H9 (cell line): Measurements from ENCODE around the gene DMKN. TPM values are rescaled to one million over a fixed set of nuclear protein-coding genes. Genes with fewer than 3 reads are reported as not detected.

ENCODE experiments used
- DNase-seq: peaks from one replicate; pipeline ENCODE4 v3.0.0-alpha.2; 2017
- H2AFZ ChIP-seq: one replicate; pipeline ENCODE4 v1.6.1; 2013; ENCODE audit warnings: mild to moderate bottlenecking, low read length, control low read depth, moderate library complexity
- H2AK5ac ChIP-seq: 2 replicates; pipeline ENCODE4 v1.6.1; 2013; ENCODE audit warnings: low read length, control low read depth, mixed read lengths; ENCODE audit not compliant: insufficient read length
- H2BK120ac ChIP-seq: one replicate; pipeline ENCODE4 v1.6.1; 2013; ENCODE audit warnings: low read depth, mild to moderate bottlenecking, low read length, control low read depth, inconsistent platforms; ENCODE audit not compliant: poor library complexity, severe bottlenecking
- H2BK12ac ChIP-seq: 2 replicates; pipeline ENCODE4 v1.6.1; 2013; ENCODE audit warnings: low read length, control low read depth, mixed read lengths, low read depth; ENCODE audit not compliant: insufficient read length
- H2BK15ac ChIP-seq: 2 replicates; pipeline ENCODE4 v1.6.1; 2013; ENCODE audit warnings: low read depth, low read length, control low read depth
- H2BK20ac ChIP-seq: one replicate; pipeline ENCODE4 v1.6.1; 2013; ENCODE audit warnings: low read depth, mild to moderate bottlenecking, low read length, control low read depth, inconsistent platforms; ENCODE audit not compliant: poor library complexity, severe bottlenecking
- H2BK5ac ChIP-seq: 2 replicates; pipeline ENCODE4 v1.6.1; 2013; ENCODE audit warnings: low read length, control low read depth, mixed read lengths; ENCODE audit not compliant: insufficient read length
- H3K14ac ChIP-seq: 2 replicates; pipeline ENCODE4 v1.6.1; 2013; ENCODE audit warnings: low read length, control low read depth; ENCODE audit not compliant: insufficient read depth
- H3K18ac ChIP-seq: 2 replicates; pipeline ENCODE4 v1.6.1; 2013; ENCODE audit warnings: low read depth, mild to moderate bottlenecking, mixed read lengths, low read length, control low read depth; ENCODE audit not compliant: insufficient read length
- H3K23ac ChIP-seq: 2 replicates; pipeline ENCODE4 v1.6.1; 2013; ENCODE audit warnings: low read length, control low read depth, mixed read lengths, low read depth; ENCODE audit not compliant: insufficient read length
- H3K23me2 ChIP-seq: 2 replicates; pipeline ENCODE4 v1.6.1; 2013; ENCODE audit warnings: low read depth, mild to moderate bottlenecking, mixed read lengths, low read length, control low read depth; ENCODE audit not compliant: insufficient read length, poor library complexity, severe bottlenecking
- H3K27ac ChIP-seq: 2 replicates; pipeline ENCODE4 v1.5.1; 2013; ENCODE audit warnings: low read length, control low read depth, mixed read lengths, low read depth; ENCODE audit not compliant: insufficient read length
- H3K27me3 ChIP-seq: 2 replicates; pipeline ENCODE4 v1.6.1; 2013; ENCODE audit warnings: low read length, control low read depth, inconsistent platforms; ENCODE audit not compliant: insufficient read depth
- H3K4ac ChIP-seq: 2 replicates; pipeline ENCODE4 v1.6.1; 2013; ENCODE audit warnings: low read depth, mild to moderate bottlenecking, control low read depth, inconsistent platforms, low read length, moderate library complexity
- H3K4me1 ChIP-seq: 2 replicates; pipeline ENCODE4 v1.6.1; 2013; ENCODE audit warnings: low read length, control low read depth, inconsistent platforms; ENCODE audit not compliant: insufficient read depth
- H3K4me2 ChIP-seq: 2 replicates; pipeline ENCODE4 v1.6.1; 2013; ENCODE audit warnings: low read length, control low read depth, mixed read lengths; ENCODE audit not compliant: insufficient read length, insufficient read depth
- H3K56ac ChIP-seq: 2 replicates; pipeline ENCODE4 v1.6.1; 2013; ENCODE audit warnings: low read depth, mild to moderate bottlenecking, mixed read lengths, low read length, control low read depth; ENCODE audit not compliant: insufficient read length
- H3K79me1 ChIP-seq: 2 replicates; pipeline ENCODE4 v1.6.1; 2013; ENCODE audit warnings: low read depth, mild to moderate bottlenecking, moderate library complexity, low read length, control low read depth, inconsistent platforms; ENCODE audit not compliant: insufficient read depth, poor library complexity, severe bottlenecking
- H3K79me2 ChIP-seq: 2 replicates; pipeline ENCODE4 v1.6.1; 2013; ENCODE audit warnings: low read length, control low read depth, inconsistent platforms; ENCODE audit not compliant: insufficient read depth
- H3K9ac ChIP-seq: 2 replicates; pipeline ENCODE4 v1.6.1; 2013; ENCODE audit warnings: low read length, control low read depth, mixed read lengths; ENCODE audit not compliant: insufficient read length; ENCODE audit errors: extremely low read depth
- H3K9me3 ChIP-seq: one replicate; pipeline ENCODE4 v1.6.1; 2013; ENCODE audit warnings: low read depth, low read length, inconsistent platforms; ENCODE audit not compliant: control insufficient read depth
- H3T11ph ChIP-seq: one replicate; pipeline ENCODE4 v1.6.1; 2013; ENCODE audit warnings: mild to moderate bottlenecking, low read length, control low read depth, inconsistent platforms
- H4K20me1 ChIP-seq: one replicate; pipeline ENCODE4 v1.6.1; 2013; ENCODE audit not compliant: control insufficient read depth, insufficient read length, insufficient read depth
- H4K5ac ChIP-seq: 2 replicates; pipeline ENCODE4 v1.6.1; 2013; ENCODE audit warnings: low read depth, mild to moderate bottlenecking, mixed read lengths, low read length, control low read depth; ENCODE audit not compliant: insufficient read length
- H4K8ac ChIP-seq: replicated peaks from 2 replicates; pipeline ENCODE4 v1.6.1; 2013; ENCODE audit warnings: low read length, control low read depth, mixed read lengths, low read depth; ENCODE audit not compliant: insufficient read length
- H4K91ac ChIP-seq: 2 replicates; pipeline ENCODE4 v1.6.1; 2013; ENCODE audit warnings: low read depth, mild to moderate bottlenecking, moderate library complexity, mixed read lengths, low read length, control low read depth; ENCODE audit not compliant: insufficient read length
- H3K27ac Mint-ChIP-seq, 3 experiments: 2 replicates in 2 of 3; 3 replicates in 1 of 3; pipeline ENCODE4 v1.8.0; 2020 to 2021; ENCODE audit warnings: mixed read lengths in 3 of 3, mild to moderate bottlenecking in 1 of 3, moderate library complexity in 1 of 3
- H3K27me3 Mint-ChIP-seq: 2 replicates; pipeline ENCODE4 v1.8.0; 2021; ENCODE audit warnings: low read depth, mild to moderate bottlenecking, moderate library complexity, mixed read lengths
- H3K36me3 Mint-ChIP-seq, 3 experiments: 2 replicates in 2 of 3; 3 replicates in 1 of 3; pipeline ENCODE4 v1.8.0; 2020 to 2021; ENCODE audit warnings: low read depth in 3 of 3, mixed read lengths in 3 of 3; ENCODE audit not compliant: insufficient read depth in 1 of 3
- H3K4me1 Mint-ChIP-seq, 2 experiments: 2 replicates each; pipeline ENCODE4 v1.8.0; 2020; ENCODE audit warnings: mixed read lengths in 2 of 2
- H3K4me3 Mint-ChIP-seq, 2 experiments: 2 replicates in 1 of 2; 3 replicates in 1 of 2; pipeline ENCODE4 v1.8.0; 2020 to 2021; ENCODE audit warnings: mild to moderate bottlenecking in 2 of 2, mixed read lengths in 2 of 2, moderate library complexity in 1 of 2
- H3K9me3 Mint-ChIP-seq, 2 experiments: 2 replicates in 1 of 2; 3 replicates in 1 of 2; pipeline ENCODE4 v1.8.0; 2020; ENCODE audit warnings: mild to moderate bottlenecking in 2 of 2, mixed read lengths in 2 of 2, moderate library complexity in 1 of 2
- WGBS: extraction: QIAGEN DNeasy Blood & Tissue Kit; methylation state at CpG from one replicate; pipeline ENCODE4 v1.1.7; 2013; ENCODE audit warnings: missing lambda C conversion rate, low lambda C conversion rate, mixed read lengths; ENCODE audit not compliant: insufficient read length; ENCODE audit errors: extremely low coverage; 5-methylcytosine and 5-hydroxymethylcytosine counted together
- total RNA-seq: library from RNA; stranded (reverse); gene quantifications from 2 replicates; pipeline ENCODE4 v1.2.1, GENCODE V29; 2021
- TF ChIP-seq, protein P1 (sequence below): fragments of 200-600 bp; sonication (generic); conservative IDR thresholded peaks from 3 replicates; pipeline ENCODE4 v1.8.0; 2021; ENCODE audit warnings: antibody characterized with exemption, mild to moderate bottlenecking

Gene DMKN
- total RNA-seq, 1 experiment from 2014 or later: 278 TPM

- Histone ChIP-seq H2AFZ (no peak within 1 kb of the TSS), H3K27ac (no peak within 1 kb of the TSS), H4K91ac (no peak within 1 kb of the TSS), H4K20me1 (peaks cover 2% of the 10 kb centered on the region), H2BK5ac (no peak within 1 kb of the TSS), H3K4ac (no peak within 1 kb of the TSS), H2AK5ac (no peak within 1 kb of the TSS), H3T11ph (no peak within 1 kb of the TSS), H2BK120ac (no peak within 1 kb of the TSS), H3K23me2 (no peaks in the 10 kb centered on the region), H3K4me2 (no peak within 1 kb of the TSS), H3K4me1 (no peaks in the 10 kb centered on the region), H3K56ac (no peak within 1 kb of the TSS), H3K14ac (no peak within 1 kb of the TSS; the same call in 1 of the 2 replicates), H4K8ac (no peak within 1 kb of the TSS), H3K79me1 (no peaks in the 10 kb centered on the region), H3K23ac (no peak within 1 kb of the TSS), H3K9ac (no peak within 1 kb of the TSS), H3K27me3 (no peaks in the 10 kb centered on the region), H4K5ac (no peak within 1 kb of the TSS), H2BK20ac (no peak within 1 kb of the TSS), H3K18ac (no peak within 1 kb of the TSS), H3K79me2 (no peaks in the 10 kb centered on the region), H2BK12ac (no peak within 1 kb of the TSS), H2BK15ac (no peak within 1 kb of the TSS), H3K9me3 (no peaks in the 10 kb centered on the region)
- Mint-ChIP-seq H3K27me3 (peaks cover 43% of the 10 kb centered on the region), H3K9me3 (no peaks in the 10 kb centered on the region), H3K27ac (no peak within 1 kb of the TSS; a peak in 1 of 7 replicates), H3K36me3 (no peaks in the 10 kb centered on the region), H3K4me3 (no peak within 1 kb of the TSS), H3K4me1 (peaks cover 22 to 24% of the 10 kb centered on the region in 2 experiments)
- no CpG with 5 or more reads among the region's 12 CpGs for WGBS
- TF ChIP-seq, protein P1, sequence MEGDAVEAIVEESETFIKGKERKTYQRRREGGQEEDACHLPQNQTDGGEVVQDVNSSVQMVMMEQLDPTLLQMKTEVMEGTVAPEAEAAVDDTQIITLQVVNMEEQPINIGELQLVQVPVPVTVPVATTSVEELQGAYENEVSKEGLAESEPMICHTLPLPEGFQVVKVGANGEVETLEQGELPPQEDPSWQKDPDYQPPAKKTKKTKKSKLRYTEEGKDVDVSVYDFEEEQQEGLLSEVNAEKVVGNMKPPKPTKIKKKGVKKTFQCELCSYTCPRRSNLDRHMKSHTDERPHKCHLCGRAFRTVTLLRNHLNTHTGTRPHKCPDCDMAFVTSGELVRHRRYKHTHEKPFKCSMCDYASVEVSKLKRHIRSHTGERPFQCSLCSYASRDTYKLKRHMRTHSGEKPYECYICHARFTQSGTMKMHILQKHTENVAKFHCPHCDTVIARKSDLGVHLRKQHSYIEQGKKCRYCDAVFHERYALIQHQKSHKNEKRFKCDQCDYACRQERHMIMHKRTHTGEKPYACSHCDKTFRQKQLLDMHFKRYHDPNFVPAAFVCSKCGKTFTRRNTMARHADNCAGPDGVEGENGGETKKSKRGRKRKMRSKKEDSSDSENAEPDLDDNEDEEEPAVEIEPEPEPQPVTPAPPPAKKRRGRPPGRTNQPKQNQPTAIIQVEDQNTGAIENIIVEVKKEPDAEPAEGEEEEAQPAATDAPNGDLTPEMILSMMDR: no peak
- no peak for DNase-seq
Measured at GRCh38 chr19:35447606-35448469, 65.6 kb downstream of the DMKN start, which contains the start of gene FFAR2. Gene FFAR2, plus strand, starts transcription at chr19:35448257. Its CDS starts 1,458 bp downstream, at chr19:35449715.

Other genes starting within 250 kb of the DMKN start
- gene USF2, start 244.7 kb downstream of the DMKN start, total RNA-seq: 113 and 123 TPM in 2 replicates
- 0.52 and 0.83 TPM in 2 replicates for gene HAMP, start 231.1 kb downstream of the DMKN start, total RNA-seq
- 0.13 TPM in 1 of 2 replicates, not detected in the other for gene MAG, start 221.5 kb downstream of the DMKN start, total RNA-seq
- gene CD22, start 184.5 kb downstream of the DMKN start, total RNA-seq: not detected in 2 replicates
- not detected in 2 replicates for gene FFAR1, start 165.7 kb downstream of the DMKN start, total RNA-seq
- not detected in 2 replicates for gene FFAR3, start 155.2 kb downstream of the DMKN start, total RNA-seq
- gene GPR42, start 142.6 kb downstream of the DMKN start, total RNA-seq: not detected in 2 replicates
- gene FFAR2, start 65.4 kb downstream of the DMKN start, total RNA-seq: not detected in 2 replicates
- 0.87 and 1.3 TPM in 2 replicates for gene KRTDAP, start 23.2 kb downstream of the DMKN start, total RNA-seq
- 0.15 and 0.24 TPM in 2 replicates for gene SBSN, start 14.7 kb upstream of the DMKN start, total RNA-seq
- not detected in 2 replicates for gene GAPDHS, start 19.8 kb upstream of the DMKN start, total RNA-seq
- gene TMEM147, start 32.0 kb upstream of the DMKN start, total RNA-seq: 125 and 128 TPM in 2 replicates
- 0.24 and 0.88 TPM in 2 replicates for gene ATP4A, start 50.0 kb upstream of the DMKN start, total RNA-seq
- not detected in 2 replicates for gene PMIS2, start 72.5 kb upstream of the DMKN start, total RNA-seq
- 32.8 and 32.9 TPM in 2 replicates for gene HAUS5, start 99.1 kb upstream of the DMKN start, total RNA-seq
- gene RBM42, start 115.4 kb upstream of the DMKN start, total RNA-seq: 83.3 and 85.8 TPM in 2 replicates
- 1.5 and 1.9 TPM in 2 replicates for gene ETV2, start 128.1 kb upstream of the DMKN start, total RNA-seq
- gene COX6B1, start 134.7 kb upstream of the DMKN start, total RNA-seq: 422 and 432 TPM in 2 replicates
- gene UPK1A, start 152.9 kb upstream of the DMKN start, total RNA-seq: 3.0 and 4.3 TPM in 2 replicates
- gene ZBTB32, start 190.9 kb upstream of the DMKN start, total RNA-seq: 0.13 TPM in 1 of 2 replicates, not detected in the other
- gene KMT2B, start 204.4 kb upstream of the DMKN start, total RNA-seq: 47.7 and 50.5 TPM in 2 replicates
- gene IGFLR1, start 228.8 kb upstream of the DMKN start, total RNA-seq: 2.9 and 3.2 TPM in 2 replicates
- gene U2AF1L4, start 231.8 kb upstream of the DMKN start, total RNA-seq: 16.8 and 19.2 TPM in 2 replicates
- gene PSENEN, start 232.0 kb upstream of the DMKN start, total RNA-seq: 69.7 and 77.7 TPM in 2 replicates
- gene LIN37, start 234.9 kb upstream of the DMKN start, total RNA-seq: 4.7 and 5.9 TPM in 2 replicates
- 0.37 TPM in 2 replicates for gene HSPB6, start 243.4 kb upstream of the DMKN start, total RNA-seq
- gene PROSER3, start 244.5 kb upstream of the DMKN start, total RNA-seq: 21.8 and 29.1 TPM in 2 replicates